ENCODE results near the gene PXDC1.
A peak's percentile ranks its signal among the peaks of the same experiment; 100 is the strongest.

Gene PXDC1

GRCh38 chr6:3753228-3753835, 1.8 kb upstream of the PXDC1 start:
- no peak overlapping the region for H3K9ac ChIP-seq (ENCODE audit: low read depth, low read length, poor library complexity)
- no peak overlapping the region for H4K91ac ChIP-seq (ENCODE audit: low read depth, low read length, poor library complexity)

GRCh38 chr6:3752531-3753227, 1.2 kb upstream of the PXDC1 start:
- peak overlapping the region; percentile 88 for H3K9ac ChIP-seq (ENCODE audit: low read depth, low read length, poor library complexity)
- peak overlapping the region; percentile 85 for H2AFZ ChIP-seq (ENCODE audit: low read length)
- H3K79me1 ChIP-seq (ENCODE audit: low read depth, low read length): no peaks in the 10 kb centered on the region
- H3K27ac ChIP-seq (replicated peaks; ENCODE audit: low read length): no peak overlapping the region
- no peak for DNase-seq (ENCODE audit: low spot score)
- H3K14ac ChIP-seq (ENCODE audit: low read length): no peak overlapping the region
- H3K9me3 ChIP-seq (replicated peaks in 1 of 2; ENCODE audit: control insufficient read depth in 2 of 2, insufficient read depth in 1 of 2, low read depth in 1 of 2, low read length in 2 of 2): peaks cover 0 to 3% of the 10 kb centered on the region in 2 donors
- peaks cover 5 to 27% of the 10 kb centered on the region in 2 donors for H3K4me1 ChIP-seq (ENCODE audit: control insufficient read depth in 2 of 2, insufficient read depth in 1 of 2, low read depth in 1 of 2, low read length in 2 of 2)
- H2AK5ac ChIP-seq (ENCODE audit: low read depth, low read length): no peak overlapping the region
- H2BK5ac ChIP-seq (ENCODE audit: low read length): no peak overlapping the region
- peaks cover 0 to 8% of the 10 kb centered on the region in 2 donors for H3K36me3 ChIP-seq (replicated peaks in 1 of 2; ENCODE audit: control insufficient read depth in 2 of 2, insufficient read depth in 2 of 2, low read length in 2 of 2)
- H3K4me3 ChIP-seq (ENCODE audit: low read length in 2 of 2): peak overlapping the region; percentile 85 to 96
- no peak overlapping the region for H3K4ac ChIP-seq (ENCODE audit: low read length)
- no peak overlapping the region for H4K91ac ChIP-seq (ENCODE audit: low read depth, low read length, poor library complexity)
- no peak overlapping the region for H2BK12ac ChIP-seq (ENCODE audit: low read length)
- no peak overlapping the region for H2BK15ac ChIP-seq (ENCODE audit: low read length)
- no CpG with 5 or more reads among the region's 22 CpGs for WGBS, 2 donors (ENCODE audit: extremely low coverage in 2 of 2, insufficient read length in 2 of 2, insufficient replicate concordance in 1 of 2)
- H4K8ac ChIP-seq (ENCODE audit: low read depth, low read length): no peak overlapping the region
- no peak overlapping the region for H3K18ac ChIP-seq (ENCODE audit: low read length)
- H3K27me3 ChIP-seq (ENCODE audit: control insufficient read depth in 3 of 3, insufficient read depth in 3 of 3, low read depth in 1 of 3, low read length in 3 of 3): peaks cover 0 to 42% (median 5%) of the 10 kb centered on the region in 3 experiments
- H2BK120ac ChIP-seq (ENCODE audit: low read depth, low read length): no peak overlapping the region
- peak overlapping the region; percentile 99 for H3K4me2 ChIP-seq (ENCODE audit: insufficient read depth, low read length, poor library complexity, severe bottlenecking)
- no peak overlapping the region for H3K23ac ChIP-seq (ENCODE audit: low read depth, low read length, poor library complexity)

More at GRCh38 chr6:3753228-3753835, 1.8 kb upstream of the PXDC1 start:
- WGBS, 2 donors (ENCODE audit: extremely low coverage in 2 of 2, insufficient read length in 2 of 2, insufficient replicate concordance in 1 of 2): no CpG with 5 or more reads among the region's 10 CpGs
- no peak overlapping the region for H2BK5ac ChIP-seq (ENCODE audit: low read length)
- no peak overlapping the region for H2BK12ac ChIP-seq (ENCODE audit: low read length)
- no peak overlapping the region for H2BK15ac ChIP-seq (ENCODE audit: low read length)
- peaks cover 0 to 5% of the 10 kb centered on the region in 2 donors for H3K36me3 ChIP-seq (replicated peaks in 1 of 2; ENCODE audit: control insufficient read depth in 2 of 2, insufficient read depth in 2 of 2, low read length in 2 of 2)
- no peak overlapping the region for H2AK5ac ChIP-seq (ENCODE audit: low read depth, low read length)
- no peak overlapping the region for H3K4me2 ChIP-seq (ENCODE audit: insufficient read depth, low read length, poor library complexity, severe bottlenecking)
- no peak overlapping the region for H3K4ac ChIP-seq (ENCODE audit: low read length)
- H3K79me1 ChIP-seq (ENCODE audit: low read depth, low read length): no peaks in the 10 kb centered on the region
- no peak overlapping the region for H3K23ac ChIP-seq (ENCODE audit: low read depth, low read length, poor library complexity)
- no peak overlapping the region for H3K4me3 ChIP-seq (ENCODE audit: low read length in 2 of 2)
- no peak overlapping the region for H3K27ac ChIP-seq (replicated peaks; ENCODE audit: low read length)
- no peak overlapping the region for H3K18ac ChIP-seq (ENCODE audit: low read length)
- no peak overlapping the region for H2AFZ ChIP-seq (ENCODE audit: low read length)
- no peak for DNase-seq (ENCODE audit: low spot score)
- H2BK120ac ChIP-seq (ENCODE audit: low read depth, low read length): no peak overlapping the region
- no peak overlapping the region for H3K14ac ChIP-seq (ENCODE audit: low read length)
- no peak overlapping the region for H4K8ac ChIP-seq (ENCODE audit: low read depth, low read length)
- H3K27me3 ChIP-seq (ENCODE audit: control insufficient read depth in 3 of 3, insufficient read depth in 3 of 3, low read depth in 1 of 3, low read length in 3 of 3): peaks cover 0 to 42% (median 5%) of the 10 kb centered on the region in 3 experiments
- H3K4me1 ChIP-seq (ENCODE audit: control insufficient read depth in 2 of 2, insufficient read depth in 1 of 2, low read depth in 1 of 2, low read length in 2 of 2): peaks cover 4 to 24% of the 10 kb centered on the region in 2 donors
- H3K9me3 ChIP-seq (replicated peaks in 1 of 2; ENCODE audit: control insufficient read depth in 2 of 2, insufficient read depth in 1 of 2, low read depth in 1 of 2, low read length in 2 of 2): peaks cover 0 to 3% of the 10 kb centered on the region in 2 donors

GRCh38 chr6:3751730-3752530, 417 bp upstream of the PXDC1 start:
- Histone ChIP-seq H3K27me3 (ENCODE audit: control insufficient read depth in 3 of 3, insufficient read depth in 3 of 3, low read depth in 1 of 3, low read length in 3 of 3) (peaks cover 0 to 42% (median 5%) of the 10 kb centered on the region in 3 experiments), H3K14ac (ENCODE audit: low read length) (no peak overlapping the region), H2BK120ac (ENCODE audit: low read depth, low read length) (no peak overlapping the region), H3K9me3 (replicated peaks in 1 of 2; ENCODE audit: control insufficient read depth in 2 of 2, insufficient read depth in 1 of 2, low read depth in 1 of 2, low read length in 2 of 2) (peaks cover 0 to 3% of the 10 kb centered on the region in 2 donors), H3K4me1 (ENCODE audit: control insufficient read depth in 2 of 2, insufficient read depth in 1 of 2, low read depth in 1 of 2, low read length in 2 of 2) (peaks cover 4 to 25% of the 10 kb centered on the region in 2 donors), H2AFZ (ENCODE audit: low read length) (peak overlapping the region; percentile 85), H3K9ac (ENCODE audit: low read depth, low read length, poor library complexity) (peak overlapping the region; percentile 88), H3K4me3 (ENCODE audit: low read length in 2 of 2) (peak overlapping the region; percentile 85 to 96), H3K79me1 (ENCODE audit: low read depth, low read length) (no peaks in the 10 kb centered on the region), H3K23ac (ENCODE audit: low read depth, low read length, poor library complexity) (peak overlapping the region; percentile 10), H3K4ac (ENCODE audit: low read length) (no peak overlapping the region), H2AK5ac (ENCODE audit: low read depth, low read length) (peak overlapping the region; percentile 34), H4K8ac (ENCODE audit: low read depth, low read length) (no peak overlapping the region), H3K27ac (replicated peaks; ENCODE audit: low read length) (no peak overlapping the region), H4K91ac (ENCODE audit: low read depth, low read length, poor library complexity) (no peak overlapping the region), H2BK15ac (ENCODE audit: low read length) (no peak overlapping the region), H3K18ac (ENCODE audit: low read length) (peak overlapping the region; percentile 89), H2BK12ac (ENCODE audit: low read length) (no peak overlapping the region), H3K36me3 (replicated peaks in 1 of 2; ENCODE audit: control insufficient read depth in 2 of 2, insufficient read depth in 2 of 2, low read length in 2 of 2) (peaks cover 0 to 15% of the 10 kb centered on the region in 2 donors), H2BK5ac (ENCODE audit: low read length) (no peak overlapping the region), H3K4me2 (ENCODE audit: insufficient read depth, low read length, poor library complexity, severe bottlenecking) (peak overlapping the region; percentile 99)
- WGBS, 2 donors (ENCODE audit: extremely low coverage in 2 of 2, insufficient read length in 2 of 2, insufficient replicate concordance in 1 of 2): no CpG with 5 or more reads among the region's 104 CpGs
- peak; percentile 78 for DNase-seq (ENCODE audit: low spot score)
